HCT116 (cell line): ENCODE measurements around the gene IMPA2. TPM values are rescaled to one million over a fixed set of nuclear protein-coding genes. Genes with fewer than 3 reads are reported as not detected.

Source experiments
- ATAC-seq: fragments of 200-7000 bp; cut with Tn5 transposase; 2 replicates; pipeline ENCODE4 v1.9.1; 2020; ENCODE audit warnings: mild to moderate bottlenecking, moderate library complexity
- BruUV-seq: library from RNA; stranded (reverse); fragments of 400-500 nt; replicated peaks from 2 replicates; lab custom pipeline; 2021; lab: Mats Ljungman, UMichigan
- CTCF ChIA-PET: fragments of 300-600 bp; sonication (Branson Sonifier 250); formaldehyde crosslinking; loops from one replicate; lab custom pipeline; 2021; ENCODE audit warnings: antibody characterized with exemption; lab: Charles Lee
- POLR2A ChIA-PET: fragments of 300-600, 350-600 bp; sonication (Branson Sonifier 250); formaldehyde crosslinking; loops from one replicate; lab custom pipeline; 2021; ENCODE audit warnings: antibody characterized with exemption; lab: Charles Lee
- RAD21 ChIA-PET, 2 experiments: fragments of 300-600 bp; sonication (Branson Sonifier 250); formaldehyde crosslinking; loops; one replicate each; lab custom pipeline; 2023; ENCODE audit warnings: low total read pairs in 2 of 2; ENCODE audit not compliant: uncharacterized antibody in 2 of 2, unreplicated experiment in 2 of 2, low non-redundant PET in 1 of 2; lab: Charles Lee
- DNase-seq: peaks from one replicate; pipeline ENCODE4 v3.0.0-alpha.2; 2010; ENCODE audit warnings: low read depth, low spot score
- H2AFZ ChIP-seq: fragments of 200-600 bp; shearing (Covaris generic), sonication (generic); 2 replicates; pipeline ENCODE4 v1.6.1; 2017; ENCODE audit warnings: low read depth, mixed run types, mixed read lengths, antibody characterized with exemption, low read length; ENCODE audit not compliant: poor library complexity, severe bottlenecking
- H3K27ac ChIP-seq: 2 replicates; pipeline ENCODE4 v1.5.1; 2012; ENCODE audit warnings: low read depth, low read length
- H3K27me3 ChIP-seq: fragments of 200-600 bp; sonication (generic); 2 replicates; pipeline ENCODE4 v1.6.1; 2016; ENCODE audit warnings: mixed run types, low read length, mixed read lengths; ENCODE audit not compliant: insufficient read depth
- H3K36me3 ChIP-seq, 2 experiments: fragments of 200-500 bp in 1 of 2; fragments of 200-600 bp in 1 of 2; sonication (Bioruptor generic) in 1 of 2; sonication (generic) in 1 of 2; 2 replicates each; pipeline versions ENCODE4 v1.5.1 to v1.6.1; 2014 to 2016; ENCODE audit warnings: low read length in 2 of 2, inconsistent platforms in 1 of 2, mixed read lengths in 1 of 2, mixed run types in 1 of 2; ENCODE audit not compliant: insufficient read depth in 2 of 2, control insufficient read depth in 1 of 2
- H3K4me1 ChIP-seq, 2 experiments: fragments of 200-600 bp in 1 of 2; sonication (generic) in 1 of 2; 2 replicates each; pipeline versions ENCODE4 v1.5.1 to v1.6.1; 2012 to 2017; ENCODE audit warnings: low read length in 2 of 2, inconsistent platforms in 1 of 2, mild to moderate bottlenecking in 1 of 2, mixed read lengths in 1 of 2, mixed run types in 1 of 2, moderate library complexity in 1 of 2; ENCODE audit not compliant: insufficient read depth in 2 of 2, control insufficient read depth in 1 of 2
- H3K4me2 ChIP-seq: fragments of 200-600 bp; sonication (generic); 2 replicates; pipeline ENCODE4 v1.6.1; 2017; ENCODE audit warnings: mixed run types, low read length, mixed read lengths
- H3K4me3 ChIP-seq, 2 experiments: fragments of 200-600 bp in 1 of 2; sonication (generic) in 1 of 2; replicated peaks in 1 of 2; 2 replicates each; pipeline ENCODE4 v1.5.1; 2011 to 2016; ENCODE audit warnings: low read length in 2 of 2, control low read depth in 1 of 2, low read depth in 1 of 2, mild to moderate bottlenecking in 1 of 2, mixed read lengths in 1 of 2, mixed run types in 1 of 2
- H3K79me2 ChIP-seq: fragments of 200-600 bp; sonication (generic); 2 replicates; pipeline ENCODE4 v1.6.1; 2017; ENCODE audit warnings: mild to moderate bottlenecking, mixed run types, low read length, moderate library complexity, mixed read lengths; ENCODE audit not compliant: insufficient read depth
- H3K9ac ChIP-seq: fragments of 200-600 bp; sonication (generic); 2 replicates; pipeline ENCODE4 v1.6.1; 2016; ENCODE audit warnings: low read length, mixed read lengths
- H3K9me2 ChIP-seq: fragments of 200-600 bp; sonication (generic), shearing (Covaris generic); 2 replicates; pipeline ENCODE4 v1.6.1; 2017; ENCODE audit warnings: mixed run types, mild to moderate bottlenecking, moderate library complexity; ENCODE audit not compliant: insufficient read depth
- H3K9me3 ChIP-seq, 2 experiments: fragments of 200-500 bp in 1 of 2; fragments of 200-600 bp in 1 of 2; sonication (Bioruptor generic) in 1 of 2; sonication (generic) in 1 of 2; 2 replicates each; pipeline ENCODE4 v1.6.1; 2014 to 2017; ENCODE audit warnings: low read length in 2 of 2, mixed read lengths in 2 of 2, inconsistent platforms in 1 of 2, low read depth in 1 of 2, mild to moderate bottlenecking in 1 of 2, mixed run types in 1 of 2, moderate library complexity in 1 of 2; ENCODE audit not compliant: control insufficient read depth in 1 of 2, insufficient read depth in 1 of 2
- H4K20me1 ChIP-seq: fragments of 200-600 bp; sonication (generic), shearing (Covaris generic); 2 replicates; pipeline ENCODE4 v1.6.1; 2017; ENCODE audit warnings: mixed run types, mild to moderate bottlenecking, moderate library complexity; ENCODE audit not compliant: insufficient read depth
- CBX3 ChIP-seq: IDR thresholded peaks from 2 replicates; pipeline ENCODE4 v1.6.1; 2012; ENCODE audit warnings: low read depth
- CEBPB ChIP-seq: IDR thresholded peaks from 2 replicates; pipeline ENCODE4 v1.6.1; 2012; ENCODE audit warnings: low read depth
- EGR1 ChIP-seq: IDR thresholded peaks from 2 replicates; pipeline ENCODE4 v1.6.1; 2012; ENCODE audit warnings: low read depth
- ELF1 ChIP-seq: IDR thresholded peaks from 2 replicates; pipeline ENCODE4 v1.6.1; 2012; ENCODE audit warnings: low read depth, borderline replicate concordance
- EZH2 ChIP-seq: fragments of 200-600 bp; sonication (generic); IDR thresholded peaks from 2 replicates; pipeline ENCODE4 v1.6.1; 2017; ENCODE audit warnings: antibody characterized with exemption, mixed run types
- FOSL1 ChIP-seq: IDR thresholded peaks from 2 replicates; pipeline ENCODE4 v1.6.1; 2012; ENCODE audit warnings: low read depth
- JUND ChIP-seq: IDR thresholded peaks from 2 replicates; pipeline ENCODE4 v1.6.1; 2012
- MAX ChIP-seq: IDR thresholded peaks from 2 replicates; pipeline ENCODE4 v1.6.1; 2012
- POLR2A ChIP-seq: IDR thresholded peaks from 2 replicates; pipeline ENCODE4 v1.7.0; 2011; ENCODE audit warnings: borderline replicate concordance; ENCODE audit not compliant: insufficient read depth, insufficient read length; ENCODE audit errors: extremely low read depth
- POLR2AphosphoS5 ChIP-seq: IDR thresholded peaks from 2 replicates; pipeline ENCODE4 v1.6.1; 2011; ENCODE audit warnings: mild to moderate bottlenecking, low read depth, low read length, moderate library complexity
- RAD21 ChIP-seq: IDR thresholded peaks from 2 replicates; pipeline ENCODE4 v1.6.1; 2012; ENCODE audit warnings: low read depth, mild to moderate bottlenecking
- SIN3A ChIP-seq: IDR thresholded peaks from 2 replicates; pipeline ENCODE4 v1.6.1; 2012; ENCODE audit warnings: low read depth
- SP1 ChIP-seq: IDR thresholded peaks from 2 replicates; pipeline ENCODE4 v1.6.1; 2012; ENCODE audit warnings: low read depth
- YY1 ChIP-seq: IDR thresholded peaks from 2 replicates; pipeline ENCODE4 v1.6.1; 2011; ENCODE audit warnings: low read length, low read depth, moderate library complexity, mild to moderate bottlenecking; ENCODE audit not compliant: insufficient replicate concordance; ENCODE audit errors: extremely low read depth
- ZBTB33 ChIP-seq: IDR thresholded peaks from 2 replicates; pipeline ENCODE4 v1.6.1; 2011; ENCODE audit warnings: mild to moderate bottlenecking, low read length, moderate library complexity; ENCODE audit not compliant: insufficient replicate concordance; ENCODE audit errors: extremely low read depth
- intact Hi-C: fragments of 100-400 bp; cut with micrococcal nuclease; formaldehyde crosslinking; loops from 2 replicates; pipeline ENCODE4 v1.10.0; 2022
- total RNA-seq: library from RNA; stranded (reverse); gene quantifications from one replicate; pipeline ENCODE4 v1.2.1, GENCODE V29; 2021; ENCODE audit not compliant: unreplicated experiment
- TF ChIP-seq, protein P1 (sequence below): IDR thresholded peaks from 2 replicates; pipeline ENCODE4 v1.6.1; 2012; ENCODE audit warnings: low read depth
- TF ChIP-seq, protein P2 (sequence below): IDR thresholded peaks from 2 replicates; pipeline ENCODE4 v1.6.1; 2012
- TF ChIP-seq, protein P3 (sequence below), 3 experiments: fragments of 200-600 bp in 1 of 3; sonication (generic) in 1 of 3; IDR thresholded peaks in 2 of 3; conservative IDR thresholded peaks in 1 of 3; 2 replicates each; pipeline ENCODE4 v1.5.1; 2012 to 2017; ENCODE audit warnings: low read depth in 2 of 3, low read length in 2 of 3, antibody characterized with exemption in 1 of 3, borderline replicate concordance in 1 of 3, control low read depth in 1 of 3, mild to moderate bottlenecking in 1 of 3, mixed read lengths in 1 of 3, mixed run types in 1 of 3, moderate library complexity in 1 of 3; ENCODE audit not compliant: insufficient read depth in 1 of 3

IMPA2 gene
- total RNA-seq, 1 experiment from 2014 or later = 32.5 TPM

GRCh38 chr18:11972371-11973174 is 8.7 kb upstream of the IMPA2 start:
- Histone ChIP-seq H4K20me1 (no peaks in the 10 kb centered on the region), H2AFZ (no peak overlapping the region)
- no peak for DNase-seq
- RAD21 ChIA-PET = no interaction called here
- CTCF ChIA-PET = no interaction called here
- no peak for TF ChIP-seq CBX3
- TF ChIP-seq ELF1 = no peak
- TF ChIP-seq CEBPB = no peak
- no peak for TF ChIP-seq POLR2AphosphoS5
- no peak for TF ChIP-seq POLR2A
- no peak for TF ChIP-seq YY1
- no peak for TF ChIP-seq SIN3A
- TF ChIP-seq, protein P1, sequence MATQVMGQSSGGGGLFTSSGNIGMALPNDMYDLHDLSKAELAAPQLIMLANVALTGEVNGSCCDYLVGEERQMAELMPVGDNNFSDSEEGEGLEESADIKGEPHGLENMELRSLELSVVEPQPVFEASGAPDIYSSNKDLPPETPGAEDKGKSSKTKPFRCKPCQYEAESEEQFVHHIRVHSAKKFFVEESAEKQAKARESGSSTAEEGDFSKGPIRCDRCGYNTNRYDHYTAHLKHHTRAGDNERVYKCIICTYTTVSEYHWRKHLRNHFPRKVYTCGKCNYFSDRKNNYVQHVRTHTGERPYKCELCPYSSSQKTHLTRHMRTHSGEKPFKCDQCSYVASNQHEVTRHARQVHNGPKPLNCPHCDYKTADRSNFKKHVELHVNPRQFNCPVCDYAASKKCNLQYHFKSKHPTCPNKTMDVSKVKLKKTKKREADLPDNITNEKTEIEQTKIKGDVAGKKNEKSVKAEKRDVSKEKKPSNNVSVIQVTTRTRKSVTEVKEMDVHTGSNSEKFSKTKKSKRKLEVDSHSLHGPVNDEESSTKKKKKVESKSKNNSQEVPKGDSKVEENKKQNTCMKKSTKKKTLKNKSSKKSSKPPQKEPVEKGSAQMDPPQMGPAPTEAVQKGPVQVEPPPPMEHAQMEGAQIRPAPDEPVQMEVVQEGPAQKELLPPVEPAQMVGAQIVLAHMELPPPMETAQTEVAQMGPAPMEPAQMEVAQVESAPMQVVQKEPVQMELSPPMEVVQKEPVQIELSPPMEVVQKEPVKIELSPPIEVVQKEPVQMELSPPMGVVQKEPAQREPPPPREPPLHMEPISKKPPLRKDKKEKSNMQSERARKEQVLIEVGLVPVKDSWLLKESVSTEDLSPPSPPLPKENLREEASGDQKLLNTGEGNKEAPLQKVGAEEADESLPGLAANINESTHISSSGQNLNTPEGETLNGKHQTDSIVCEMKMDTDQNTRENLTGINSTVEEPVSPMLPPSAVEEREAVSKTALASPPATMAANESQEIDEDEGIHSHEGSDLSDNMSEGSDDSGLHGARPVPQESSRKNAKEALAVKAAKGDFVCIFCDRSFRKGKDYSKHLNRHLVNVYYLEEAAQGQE = no peak
- no peak for TF ChIP-seq SP1
- no peak for TF ChIP-seq ZBTB33
- no peak for TF ChIP-seq JUND
- TF ChIP-seq, protein P2, sequence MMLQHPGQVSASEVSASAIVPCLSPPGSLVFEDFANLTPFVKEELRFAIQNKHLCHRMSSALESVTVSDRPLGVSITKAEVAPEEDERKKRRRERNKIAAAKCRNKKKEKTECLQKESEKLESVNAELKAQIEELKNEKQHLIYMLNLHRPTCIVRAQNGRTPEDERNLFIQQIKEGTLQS = no peak
- TF ChIP-seq, protein P3, sequence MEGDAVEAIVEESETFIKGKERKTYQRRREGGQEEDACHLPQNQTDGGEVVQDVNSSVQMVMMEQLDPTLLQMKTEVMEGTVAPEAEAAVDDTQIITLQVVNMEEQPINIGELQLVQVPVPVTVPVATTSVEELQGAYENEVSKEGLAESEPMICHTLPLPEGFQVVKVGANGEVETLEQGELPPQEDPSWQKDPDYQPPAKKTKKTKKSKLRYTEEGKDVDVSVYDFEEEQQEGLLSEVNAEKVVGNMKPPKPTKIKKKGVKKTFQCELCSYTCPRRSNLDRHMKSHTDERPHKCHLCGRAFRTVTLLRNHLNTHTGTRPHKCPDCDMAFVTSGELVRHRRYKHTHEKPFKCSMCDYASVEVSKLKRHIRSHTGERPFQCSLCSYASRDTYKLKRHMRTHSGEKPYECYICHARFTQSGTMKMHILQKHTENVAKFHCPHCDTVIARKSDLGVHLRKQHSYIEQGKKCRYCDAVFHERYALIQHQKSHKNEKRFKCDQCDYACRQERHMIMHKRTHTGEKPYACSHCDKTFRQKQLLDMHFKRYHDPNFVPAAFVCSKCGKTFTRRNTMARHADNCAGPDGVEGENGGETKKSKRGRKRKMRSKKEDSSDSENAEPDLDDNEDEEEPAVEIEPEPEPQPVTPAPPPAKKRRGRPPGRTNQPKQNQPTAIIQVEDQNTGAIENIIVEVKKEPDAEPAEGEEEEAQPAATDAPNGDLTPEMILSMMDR (IDR thresholded peaks at IDR 0.05 in 2 of 3, conservative IDR thresholded peaks at IDR 0.05 in 1 of 3; ENCODE audit: borderline replicate concordance in 1 of 3, insufficient read depth in 1 of 3, low read depth in 2 of 3, low read length in 2 of 3) = no peak
- no peak for TF ChIP-seq EGR1
- no peak for TF ChIP-seq FOSL1
- TF ChIP-seq EZH2 = no peak
- no peak for TF ChIP-seq MAX
- TF ChIP-seq RAD21 = no peak
- TF ChIP-seq, all 23 proteins: peak for 0
- intact Hi-C loops = no loop called here
- Histone ChIP-seq H3K9me3 (no peaks in the 10 kb centered on the region), H3K79me2 (no peaks in the 10 kb centered on the region), H3K27me3 (no peaks in the 10 kb centered on the region), H3K36me3 (no peaks in the 10 kb centered on the region), H3K9ac (no peak overlapping the region), H3K9me2 (no peaks in the 10 kb centered on the region), H3K4me2 (no peak overlapping the region), H3K27ac (no peak overlapping the region), H3K4me3 (no peak overlapping the region), H3K4me1 (peaks cover 0 to 6% of the 10 kb centered on the region in 2 experiments; a peak in 1 of 4 replicates)
- ATAC-seq = no peak
- BruUV-seq = no TSS peak
- POLR2A ChIA-PET = no interaction called here
